ENCODE measurements around the gene IFNA8.

- TF ChIP-seq CTCF (IDR thresholded peaks at IDR 0.05 in 4 of 5, conservative IDR thresholded peaks at IDR 0.05 in 1 of 5) (no peak), POLR2A (IDR thresholded peaks at IDR 0.05) (no peak)
These were observed 4.2 kb downstream of the IFNA8 start for GRCh38 chr9:21413151-21413550.

Measured in gastrocnemius medialis (tissue), 4 donors.